ENCODE measurements around the gene TFRC.
"Not testable (repeated sequence)": the region's sequence is repeated elsewhere in the genome, so short reads cannot be mapped to it uniquely, and the experiment has no call there.

The TFRC gene

GRCh38 chr3:196002721-196003120 is 79.2 kb downstream of the TFRC start:
- DNase-seq, result not testable (repeated sequence)

GRCh38 chr3:196001240-196001639 is 80.7 kb downstream of the TFRC start:
- not testable (repeated sequence) for DNase-seq

GRCh38 chr3:196000360-196000950 is 81.4 kb downstream of the TFRC start:
- not testable (repeated sequence) for DNase-seq

DNA sequence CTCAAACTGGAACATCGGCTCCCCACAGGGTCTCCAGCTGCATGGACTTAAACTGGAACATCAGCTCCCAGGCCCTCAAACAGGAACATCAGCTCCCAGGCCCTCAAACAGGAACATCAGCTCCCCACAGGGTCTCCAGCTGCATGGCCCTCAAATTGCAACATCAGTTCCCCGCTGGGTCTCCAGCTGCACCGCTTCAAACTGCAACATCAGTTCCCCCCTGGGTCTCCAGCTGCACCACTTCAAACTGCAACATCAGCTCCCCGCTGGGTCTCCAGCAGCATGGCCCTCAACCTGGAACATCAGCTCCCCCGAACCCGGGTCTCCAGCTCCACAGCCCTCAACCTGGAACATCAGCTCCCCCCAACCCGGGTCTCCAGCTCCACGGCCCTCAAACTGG is 82.0 kb downstream of the TFRC start:
- DNase-seq, result no peak
